Middle frontal gyrus (tissue), 1 donor: Measurements from ENCODE around the gene LRRC49.
"Not testable (repeated sequence)": the region's sequence is repeated elsewhere in the genome, so short reads cannot be mapped to it uniquely, and the experiment has no call there.

Experiments used
- DNase-seq: peaks from one replicate; pipeline ENCODE4 v3.0.0-alpha.2; 2015; ENCODE audit warnings: low spot score; ENCODE audit errors: extremely low spot score

LRRC49 gene, protein sequence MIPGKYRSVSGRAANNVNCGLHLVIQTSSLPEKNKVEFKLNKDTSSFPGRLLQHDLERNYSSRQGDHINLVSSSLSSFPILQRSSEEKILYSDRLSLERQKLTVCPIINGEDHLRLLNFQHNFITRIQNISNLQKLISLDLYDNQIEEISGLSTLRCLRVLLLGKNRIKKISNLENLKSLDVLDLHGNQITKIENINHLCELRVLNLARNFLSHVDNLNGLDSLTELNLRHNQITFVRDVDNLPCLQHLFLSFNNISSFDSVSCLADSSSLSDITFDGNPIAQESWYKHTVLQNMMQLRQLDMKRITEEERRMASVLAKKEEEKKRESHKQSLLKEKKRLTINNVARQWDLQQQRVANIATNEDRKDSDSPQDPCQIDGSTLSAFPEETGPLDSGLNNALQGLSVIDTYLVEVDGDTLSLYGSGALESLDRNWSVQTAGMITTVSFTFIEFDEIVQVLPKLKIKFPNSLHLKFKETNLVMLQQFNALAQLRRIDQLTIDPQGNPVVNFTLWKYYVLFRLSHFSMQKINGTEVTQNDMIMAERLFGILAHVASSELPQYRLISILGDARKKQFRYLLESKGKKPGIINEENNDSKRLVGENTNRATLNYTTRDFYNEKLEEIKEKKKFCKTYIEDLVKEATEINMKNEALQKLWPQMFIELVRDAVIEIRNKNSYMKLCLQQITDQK

DNA sequence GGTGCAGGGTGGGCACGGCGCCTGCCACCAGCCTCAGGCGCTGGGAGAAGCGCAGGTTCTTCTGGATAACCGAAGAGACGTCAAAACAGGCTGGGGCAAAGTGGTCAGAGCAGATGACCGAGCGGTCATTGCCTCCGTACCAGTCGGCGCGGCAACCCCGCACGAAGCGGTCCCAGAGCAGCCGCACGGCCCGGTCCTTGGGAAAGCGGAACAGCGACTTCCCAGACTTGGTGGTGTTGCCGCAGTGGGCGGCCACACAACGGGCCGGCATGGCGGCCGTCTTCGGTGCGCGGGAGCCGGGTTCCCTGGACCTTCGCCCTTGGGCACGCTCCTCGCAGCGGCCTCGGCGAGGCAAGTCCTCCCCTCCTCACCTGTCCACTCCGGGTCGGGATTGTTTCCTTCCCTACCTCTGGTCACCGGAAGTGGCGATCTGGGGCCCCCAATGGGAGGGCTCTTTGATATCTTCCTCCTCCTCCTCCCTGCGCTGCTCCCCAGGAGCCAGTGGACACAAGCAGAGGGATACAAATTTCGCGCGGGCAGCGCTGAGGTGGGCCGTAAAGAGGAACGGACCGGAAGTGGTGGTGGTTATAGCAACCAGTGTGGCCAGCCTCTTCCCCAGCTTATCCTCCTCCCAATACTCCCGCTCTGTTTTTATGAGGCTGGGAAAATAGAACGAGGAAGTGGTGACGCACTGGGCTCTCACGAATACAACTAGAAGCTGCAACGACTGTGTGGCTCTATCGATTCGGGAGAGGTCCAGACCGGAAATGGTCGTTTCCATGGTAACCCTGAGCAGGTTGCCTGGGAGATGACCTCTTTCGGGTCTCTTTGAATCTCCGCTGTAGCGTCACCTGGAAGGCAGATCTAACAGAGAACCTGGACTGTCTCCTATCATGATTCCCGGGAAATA, at the start of gene LRRC49, which contains the start of gene THAP10:
LRRC49 (plus strand) TSS at position 825 of the 910 bp plus-strand sequence; CDS start at position 894, 69 bp downstream.
THAP10 (minus strand) TSS at position 432 of the 910 bp plus-strand sequence; CDS start at position 271, 161 bp downstream.
- peak; percentile 81 for DNase-seq

DNA sequence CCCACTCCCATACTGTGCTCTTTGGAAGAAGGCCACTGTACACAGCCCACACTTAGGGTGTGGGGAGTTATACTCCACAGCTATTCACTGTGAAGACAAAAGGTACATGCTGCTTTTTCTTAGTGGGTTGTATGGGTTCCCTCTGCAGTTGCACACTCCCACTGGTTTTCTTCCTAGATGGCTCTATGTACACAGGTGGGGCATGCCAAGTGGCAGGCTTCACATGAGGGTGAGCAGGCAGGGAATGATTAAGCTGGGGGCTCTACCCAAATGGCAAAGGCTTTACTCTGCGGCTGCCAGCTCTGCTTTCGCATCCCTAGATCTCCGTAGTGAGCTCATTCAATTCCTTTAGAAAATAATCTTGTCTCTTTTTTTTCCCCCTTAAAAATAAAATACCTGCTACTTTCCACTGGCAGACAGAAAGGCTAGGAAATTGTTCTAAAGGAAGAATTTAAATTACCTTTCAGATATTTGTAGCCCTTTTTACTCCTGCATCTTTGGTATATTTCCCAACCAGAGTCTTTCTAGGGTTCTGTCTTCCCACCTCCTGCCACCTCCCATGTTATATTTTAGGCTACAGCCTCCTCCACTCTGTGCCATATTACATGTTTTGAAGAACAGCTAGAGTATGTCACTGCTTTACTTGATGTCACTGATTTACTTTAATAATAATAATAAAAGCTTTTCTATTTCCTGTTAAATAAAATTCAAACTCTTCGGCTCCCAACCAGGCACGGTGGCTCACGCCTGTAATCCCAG, 46.8 kb upstream of the LRRC49 start:
- DNase-seq: no peak

DNA sequence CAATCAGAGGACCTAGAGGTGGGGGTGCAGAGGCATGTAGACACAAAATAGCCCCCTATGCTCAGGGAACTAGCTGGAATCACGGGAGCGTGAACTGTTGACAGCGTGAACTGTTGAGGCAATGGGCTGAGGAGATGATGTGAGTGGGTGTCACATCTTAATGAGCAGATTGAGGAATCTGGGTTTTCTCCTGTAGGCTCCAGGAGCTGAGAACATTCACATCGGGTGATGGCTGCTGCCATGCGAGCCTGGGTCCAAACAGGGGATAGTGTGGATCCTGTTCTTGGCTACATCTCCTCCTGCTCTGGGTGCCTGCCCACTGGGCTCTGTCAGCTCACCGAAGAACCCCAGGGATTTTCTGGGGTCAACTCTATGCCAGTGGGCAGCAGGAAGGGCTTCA, 40.7 kb upstream of the LRRC49 start:
- DNase-seq: no peak

DNA sequence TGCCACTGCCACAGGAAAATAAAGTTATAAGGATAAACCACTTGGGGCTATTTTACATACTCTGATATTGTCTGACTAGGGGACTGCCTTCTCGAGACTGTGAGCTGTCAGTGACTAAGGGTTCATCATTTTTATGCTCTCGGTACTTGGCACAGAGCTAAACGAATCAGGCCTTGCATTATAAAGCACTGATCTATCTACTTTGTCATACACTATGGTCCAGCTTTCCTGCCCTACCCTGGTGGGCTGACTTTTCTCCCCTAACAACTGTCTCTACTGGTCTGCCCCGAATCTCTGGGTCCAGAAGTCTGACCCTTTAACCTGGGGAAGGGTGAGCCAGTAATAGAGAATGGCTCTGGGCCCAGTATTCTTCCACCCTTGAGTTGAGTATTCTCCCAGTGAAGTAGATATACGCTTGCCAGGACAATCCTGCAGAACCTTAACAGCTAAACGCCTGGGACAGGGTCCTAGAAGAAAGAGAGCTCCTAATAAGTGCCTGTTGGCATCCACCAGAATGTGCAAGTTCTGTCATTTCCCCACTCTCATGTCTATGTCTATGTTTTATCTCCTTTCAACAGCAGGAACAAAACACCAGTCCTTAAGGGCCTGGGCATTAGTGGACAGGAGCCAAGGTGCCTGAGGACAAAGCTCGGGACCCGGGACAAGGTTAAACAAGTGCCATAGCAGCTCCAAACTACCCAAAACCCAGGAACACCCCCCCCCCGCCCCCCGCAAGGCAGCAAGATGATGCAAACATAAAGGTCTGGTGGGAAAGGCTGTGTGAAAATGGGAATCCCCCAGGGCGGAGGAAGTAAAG, 39.9 kb upstream of the LRRC49 start:
- no peak for DNase-seq

DNA sequence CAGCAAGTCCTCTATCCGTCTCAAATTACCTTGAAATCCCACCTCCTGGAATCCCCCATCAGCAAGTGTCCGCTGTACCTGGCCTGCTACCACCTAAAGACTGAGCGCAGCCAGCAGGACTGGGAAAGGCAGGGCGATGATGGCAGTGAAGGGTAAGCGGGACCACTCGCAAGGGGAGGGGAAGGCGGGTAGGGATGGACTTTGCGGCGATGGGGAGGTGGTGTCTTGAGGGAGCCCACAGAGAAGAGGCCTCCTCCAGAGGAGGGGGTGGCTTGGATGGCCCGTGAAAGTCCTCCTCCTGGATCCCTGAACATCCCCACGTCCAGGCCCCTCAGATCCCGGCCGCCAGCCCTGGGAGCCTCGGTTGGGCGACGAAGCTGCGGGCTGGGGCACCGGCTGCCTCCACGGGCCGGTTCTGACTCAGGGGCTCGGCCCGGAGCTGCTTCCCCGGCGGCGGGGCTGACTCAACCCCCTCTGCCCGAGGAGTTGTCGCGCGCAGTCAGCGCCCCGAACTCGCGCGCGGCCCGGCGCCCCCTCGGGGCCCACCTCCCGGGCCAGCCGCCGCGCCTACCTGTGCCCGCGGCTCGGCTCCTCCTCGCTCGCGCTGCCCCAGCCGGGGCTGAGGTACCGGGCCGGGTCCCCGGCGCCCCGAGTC, 39.2 kb upstream of the LRRC49 start:
- no peak for DNase-seq

DNA sequence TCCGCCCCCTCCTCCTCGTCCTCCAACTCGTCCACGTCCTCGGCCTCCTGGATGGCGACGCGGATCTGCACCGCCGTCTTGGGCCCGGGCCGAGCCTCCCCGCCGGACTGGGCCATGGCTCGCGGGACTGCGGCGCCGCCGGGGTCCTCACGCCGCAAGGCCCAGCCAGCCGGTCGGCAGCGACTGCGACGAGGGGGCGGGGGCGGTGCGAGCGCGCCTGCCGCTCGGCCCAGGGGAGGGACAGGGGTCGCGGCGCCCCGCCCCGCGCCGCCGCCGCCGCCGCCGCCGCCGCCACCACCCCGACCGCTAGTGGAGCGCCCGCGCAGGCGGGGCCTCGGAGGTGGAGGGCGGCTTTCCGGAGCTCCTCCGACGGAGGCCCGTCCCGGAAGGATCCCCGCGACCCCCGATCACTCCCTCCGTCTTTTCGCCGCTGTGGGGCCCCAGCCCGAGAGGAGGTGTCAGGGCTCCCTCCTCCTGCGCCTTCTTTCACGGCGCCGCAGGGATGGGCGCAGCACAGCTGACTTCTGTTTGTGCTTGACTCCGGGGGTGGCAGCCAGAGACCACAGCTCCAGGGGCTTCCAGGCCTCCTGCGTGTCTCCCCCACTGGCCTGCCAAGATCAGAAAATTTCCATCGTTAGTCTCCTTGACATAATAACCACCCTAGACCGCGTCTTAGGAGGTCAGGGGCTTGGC, 38.5 kb upstream of the LRRC49 start, which contains the start of gene LARP6:
LARP6 (minus strand) TSS at position 185 of the 693 bp plus-strand sequence; CDS start at position 116, 69 bp downstream.
- DNase-seq: no peak

DNA sequence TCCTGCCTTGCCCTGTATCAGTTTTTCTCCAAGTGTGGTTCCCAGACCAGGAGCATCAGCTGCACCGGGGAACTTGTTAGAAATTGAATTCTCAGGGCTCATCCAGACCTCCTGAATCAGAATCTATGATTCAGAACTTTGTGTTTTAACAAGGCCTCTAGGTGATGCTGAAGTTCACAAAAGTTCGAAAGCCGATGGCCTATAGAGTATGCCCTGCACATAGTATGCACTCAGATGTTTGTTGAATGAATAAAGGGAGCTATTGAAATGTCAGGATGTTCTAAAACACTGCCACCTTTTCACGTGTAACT, 38.0 kb upstream of the LRRC49 start:
- DNase-seq: no peak

DNA sequence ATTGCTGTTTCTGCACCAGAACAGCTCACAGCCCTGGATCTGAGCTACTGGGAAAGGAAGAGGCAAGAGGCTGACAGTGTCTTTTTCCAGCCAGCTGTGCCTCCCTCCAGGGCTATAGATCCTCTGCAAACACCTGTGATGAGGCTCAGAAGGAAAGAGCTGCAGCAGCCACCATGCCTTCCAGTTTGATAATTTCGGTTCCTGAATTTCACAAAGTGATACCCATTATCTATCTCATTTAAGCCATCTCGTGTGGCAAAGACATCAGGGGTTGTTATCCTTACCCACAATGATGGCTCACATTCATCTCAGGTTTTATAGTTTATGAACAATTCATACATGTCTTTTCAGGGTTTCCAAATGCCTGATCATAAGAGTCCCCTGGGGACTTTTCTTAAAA, 36.9 kb upstream of the LRRC49 start:
- DNase-seq: no peak

DNA sequence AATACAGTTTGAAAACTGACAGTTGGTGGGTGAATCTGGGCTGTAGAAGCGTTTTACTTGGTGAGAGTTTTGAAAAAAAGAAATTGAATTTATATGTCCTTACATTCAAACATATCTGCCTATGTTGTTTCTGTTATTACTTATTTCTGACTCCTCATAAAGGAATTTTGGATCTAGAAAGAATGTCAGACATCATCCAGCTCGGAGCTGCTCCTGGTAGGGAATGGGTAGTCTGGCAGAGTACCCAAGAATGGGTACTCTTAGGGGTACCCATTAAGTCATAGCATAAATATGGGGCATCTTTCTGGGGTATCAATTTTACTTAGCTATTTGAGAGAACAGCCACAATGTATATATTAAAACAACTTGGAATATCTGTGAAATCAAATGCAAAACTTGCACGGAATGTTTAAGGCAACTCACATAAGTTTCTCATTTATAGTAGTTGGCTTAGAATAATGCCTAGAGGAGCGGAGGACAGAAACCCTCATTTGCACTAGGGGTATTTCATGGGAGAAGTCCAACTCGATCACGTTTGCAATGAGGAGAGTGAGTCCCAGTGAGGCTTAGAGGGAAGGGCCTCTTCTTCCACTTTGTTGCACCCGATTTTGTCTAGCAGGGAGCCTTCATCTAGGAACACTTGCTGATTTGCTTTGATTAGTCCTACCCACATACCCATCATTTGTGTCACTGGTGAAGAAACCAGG, 36.3 kb upstream of the LRRC49 start:
- no peak for DNase-seq

DNA sequence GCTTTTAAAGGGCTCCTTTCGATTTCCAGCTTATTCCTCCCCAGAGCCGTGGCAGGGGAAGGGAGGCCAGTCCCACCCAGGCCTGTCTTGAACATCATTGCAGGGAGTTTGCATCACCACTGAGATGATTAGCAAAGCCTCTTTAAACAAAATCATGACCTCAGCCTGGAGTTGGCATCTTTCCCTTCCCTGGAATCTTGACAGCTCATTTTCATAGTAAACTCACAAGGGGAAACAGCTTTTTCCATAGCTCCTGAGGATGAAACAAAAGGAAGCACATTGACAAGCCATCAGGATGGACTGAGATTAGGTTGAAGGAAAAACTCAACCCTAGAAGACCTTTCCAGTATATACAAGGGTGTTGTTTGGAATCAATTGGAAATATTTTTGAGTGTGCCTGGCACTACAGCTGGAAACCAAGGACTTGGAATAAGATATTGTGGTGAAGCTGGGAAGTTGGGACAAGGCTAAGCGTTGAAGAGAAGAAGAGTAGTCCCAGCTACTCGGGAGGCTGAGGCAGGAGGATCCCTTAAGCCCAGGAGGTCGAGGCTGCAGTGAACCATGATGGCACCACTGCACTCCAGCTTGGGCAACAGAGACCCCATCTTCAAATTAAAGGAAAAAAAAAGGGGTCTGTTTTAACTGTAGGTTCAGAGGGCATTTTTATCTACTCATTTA, 35.6 kb upstream of the LRRC49 start:
- no peak for DNase-seq

DNA sequence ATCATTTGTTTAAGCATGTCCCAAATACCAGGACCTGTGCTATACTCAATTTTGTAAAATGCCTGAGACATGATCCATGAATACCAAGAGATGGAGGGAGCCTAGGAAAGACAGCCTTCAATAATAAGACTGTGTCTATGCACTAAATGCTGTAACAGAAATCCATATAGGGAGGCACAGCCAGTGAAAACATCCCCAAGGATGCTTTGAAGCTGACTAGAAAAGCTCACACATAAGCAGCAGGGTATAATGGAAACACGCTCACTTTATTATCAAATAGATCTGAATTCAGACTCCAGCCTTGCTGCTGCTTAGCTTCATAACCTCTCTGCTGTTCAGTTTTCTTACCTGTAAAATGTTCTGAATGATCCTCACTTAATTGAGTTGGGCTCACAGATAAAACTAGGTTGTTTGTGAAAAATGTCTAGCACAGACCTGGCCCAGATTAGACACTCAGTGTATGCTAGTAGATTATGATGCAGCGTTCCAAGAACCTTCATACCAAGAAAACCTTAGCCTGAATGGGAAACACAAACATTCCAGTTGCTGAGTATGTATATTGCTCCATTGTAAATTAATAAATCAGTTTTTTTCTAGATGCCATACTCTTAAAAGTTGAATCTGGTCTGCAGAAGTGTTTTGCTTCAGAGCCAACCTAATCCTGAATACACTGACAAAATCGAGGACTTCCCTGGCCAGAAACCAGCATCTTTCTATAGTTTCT, 34.9 kb upstream of the LRRC49 start:
- no peak for DNase-seq

DNA sequence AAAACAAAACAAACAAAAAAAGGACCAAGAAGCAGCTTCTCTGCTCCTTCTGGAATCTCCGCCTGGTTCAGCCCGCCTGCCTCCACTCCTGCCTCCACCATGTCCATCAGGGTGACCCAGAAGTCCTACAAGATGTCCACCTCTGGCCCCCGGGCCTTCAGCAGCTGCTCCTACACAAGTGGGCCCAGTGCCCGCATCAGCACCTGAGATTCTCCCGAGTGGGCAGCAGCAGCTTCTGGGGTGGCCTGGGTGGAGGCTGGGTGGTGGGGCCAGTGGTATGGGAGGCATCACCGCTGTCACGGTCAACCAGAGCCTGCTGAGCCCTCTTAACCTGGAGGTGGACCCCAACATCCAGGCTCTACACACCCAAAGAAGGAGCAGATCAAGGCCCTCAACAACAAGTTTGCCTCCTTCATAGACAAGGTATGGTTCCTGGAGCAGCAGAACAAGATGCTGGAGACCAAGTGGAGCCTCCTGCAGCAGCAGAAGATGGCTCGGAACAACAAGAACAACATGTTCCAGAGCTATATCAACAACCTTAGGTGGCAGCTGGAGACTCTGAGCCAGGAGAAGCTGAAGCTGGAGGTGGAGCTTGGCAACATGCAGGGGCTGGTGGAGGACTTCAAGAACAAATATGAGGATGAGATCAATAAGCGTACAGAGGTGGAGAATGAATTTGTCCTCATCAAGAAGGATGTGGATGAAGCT, 33.9 kb upstream of the LRRC49 start:
- DNase-seq: not testable (repeated sequence)

DNA sequence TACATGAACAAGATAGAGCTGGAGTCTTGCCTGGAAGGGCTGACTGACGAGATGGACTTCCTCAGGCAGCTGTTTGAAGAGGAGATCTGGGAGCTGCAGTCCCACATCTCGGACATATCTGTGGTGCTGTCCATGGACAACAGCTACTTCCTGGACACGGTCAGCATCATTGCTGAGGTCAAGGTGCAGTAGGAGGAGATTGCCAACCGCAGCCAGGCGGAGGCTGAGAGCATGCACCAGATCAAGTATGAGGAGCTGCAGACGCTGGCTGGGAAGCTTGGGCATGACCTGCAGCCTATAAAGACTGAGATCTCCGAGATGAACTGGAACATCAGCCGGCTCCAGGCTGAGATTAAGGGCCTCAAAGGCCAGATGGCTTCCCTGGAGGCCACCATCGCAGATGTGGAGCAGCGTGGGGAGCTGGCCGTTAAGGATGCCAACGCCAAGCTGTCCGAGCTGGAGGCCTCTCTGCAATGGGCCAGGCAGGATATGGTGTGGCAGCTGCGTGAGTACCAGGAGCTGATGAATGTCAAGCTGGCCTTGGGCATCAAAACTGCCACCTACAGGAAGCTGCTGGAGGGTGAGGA, 33.2 kb upstream of the LRRC49 start:
- DNase-seq: no peak

DNA sequence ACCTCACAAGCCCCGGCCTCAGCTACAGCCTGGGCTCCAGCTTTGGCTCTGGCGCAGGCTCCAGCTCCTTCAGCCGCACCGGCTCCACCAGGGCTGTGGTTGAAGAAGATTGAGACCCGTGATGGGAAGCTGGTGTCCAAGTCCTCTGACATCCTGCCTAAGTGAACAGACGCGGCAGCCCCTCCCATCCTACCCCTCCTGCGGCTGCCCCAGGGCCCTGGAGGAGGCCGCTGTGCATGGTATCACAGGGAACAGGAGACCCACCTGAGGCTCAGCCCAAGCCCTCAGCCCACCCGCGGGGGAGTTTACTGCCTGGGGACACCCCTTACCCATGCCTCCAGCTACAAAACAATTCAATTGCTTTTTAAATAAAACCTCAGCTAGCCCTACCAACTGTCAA, 32.6 kb upstream of the LRRC49 start:
- no peak for DNase-seq

DNA sequence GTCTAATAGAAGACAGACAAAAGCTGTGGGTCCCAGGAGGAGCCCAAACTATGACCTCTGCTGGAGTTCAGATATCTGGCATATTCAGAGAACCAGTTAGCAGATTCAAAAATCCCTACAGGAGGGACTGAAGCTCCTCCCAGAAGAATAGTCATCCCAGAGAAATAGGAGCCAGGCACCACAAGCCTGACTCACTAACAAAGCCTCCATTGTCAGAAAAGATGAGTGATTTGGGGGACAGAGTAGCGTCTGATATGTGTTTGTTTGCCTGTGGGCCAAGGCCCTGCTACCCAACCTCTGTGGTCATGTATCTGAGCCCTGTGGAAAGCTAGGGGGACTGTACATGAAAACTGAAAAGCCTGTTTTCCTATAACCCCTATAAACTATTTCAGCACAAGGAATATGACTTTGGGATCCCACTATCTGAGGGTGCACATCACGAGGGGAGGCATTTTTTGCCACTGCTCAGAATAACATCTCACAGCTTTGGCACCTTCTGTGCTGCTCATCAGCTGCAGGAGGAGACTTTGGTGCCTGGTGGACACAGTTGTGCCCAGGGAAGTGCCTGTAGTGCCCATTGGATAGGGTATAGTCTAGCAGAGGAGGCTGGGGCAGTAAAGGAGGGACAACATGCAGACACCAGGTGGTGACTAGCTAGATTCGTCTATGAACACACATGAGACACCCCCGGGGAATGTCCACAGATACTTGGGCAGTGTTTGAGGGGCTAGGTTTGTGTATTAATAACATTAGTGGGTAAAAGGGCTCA, 29.0 kb upstream of the LRRC49 start:
- DNase-seq: peak; percentile 80
